Measurements from ENCODE around the gene RNU6-1. TPM values are rescaled to one million over a fixed set of nuclear protein-coding genes. Genes with fewer than 3 reads are reported as not detected.

Gene RNU6-1
- total RNA-seq, 2 experiments from 2014 or later = not detected

GRCh38 chr15:67873777-67874176, 33.9 kb upstream of the RNU6-1 start:
- intact Hi-C loops (cut with micrococcal nuclease) = no loop called here
- no peak for DNase-seq
- Mint-ChIP-seq H3K9me3 (peaks cover 22% of the 10 kb centered on the region), H3K36me3 (no peaks in the 10 kb centered on the region), H3K27ac (no peak overlapping the region), H3K4me3 (no peak overlapping the region), H3K27me3 (peaks cover 24% of the 10 kb centered on the region), H3K4me1 (ENCODE audit: low read depth) (peaks cover 4% of the 10 kb centered on the region)
- ChIA-PET CTCF (interaction anchor here (1.2 kb wide), 1 partner anchor 11 kb away, joined by 3 read pairs; no protein-coding TSS in a partner anchor), POLR2A (no interaction called here)

DNA sequence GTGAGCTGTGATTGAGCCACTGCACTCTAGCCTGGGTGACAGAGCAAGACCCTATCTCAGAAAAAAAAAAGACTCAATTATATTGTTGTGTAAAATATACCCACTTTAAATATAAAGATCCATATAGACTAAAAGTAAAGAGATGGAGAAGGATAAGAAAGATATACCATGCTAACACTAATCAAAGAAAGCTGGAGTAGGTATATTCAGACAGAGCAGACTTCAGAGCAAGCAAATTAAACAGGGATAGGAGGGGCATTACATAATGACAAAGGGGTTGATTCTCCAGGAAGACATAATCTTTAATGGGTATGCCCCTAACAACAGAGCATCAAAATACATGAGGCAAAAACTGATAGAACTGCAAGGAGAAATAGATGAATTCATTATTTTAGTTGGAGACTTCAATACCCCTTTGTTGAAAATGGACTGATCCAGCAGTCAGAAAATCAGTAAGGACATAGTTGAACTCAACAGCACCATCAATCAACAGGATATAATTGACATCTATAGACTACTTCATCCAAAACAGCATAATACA, 31.1 kb upstream of the RNU6-1 start:
- ChIA-PET POLR2A (no interaction called here), CTCF (no interaction called here)
- peaks cover 21% of the 10 kb centered on the region for H3K27me3 Mint-ChIP-seq

GRCh38 chr15:67869701-67870100, 29.9 kb upstream of the RNU6-1 start:
- Mint-ChIP-seq H3K27me3 (peaks cover 24% of the 10 kb centered on the region), H3K36me3 (no peaks in the 10 kb centered on the region), H3K4me3 (no peak overlapping the region), H3K9me3 (peaks cover 22% of the 10 kb centered on the region), H3K27ac (no peak overlapping the region), H3K4me1 (ENCODE audit: low read depth) (peaks cover 4% of the 10 kb centered on the region)
- intact Hi-C loops (cut with micrococcal nuclease) = no loop called here
- no peak for DNase-seq
- ChIA-PET POLR2A (no interaction called here), CTCF (no interaction called here)

More for the DNA sequence above, 31.1 kb upstream of the RNU6-1 start:
- intact Hi-C loops (cut with micrococcal nuclease) = no loop called here
- H3K27ac Mint-ChIP-seq = no peak overlapping the region
- peaks cover 22% of the 10 kb centered on the region for H3K9me3 Mint-ChIP-seq
- no peak overlapping the region for H3K4me3 Mint-ChIP-seq
- DNase-seq = no peak
- H3K4me1 Mint-ChIP-seq (ENCODE audit: low read depth) = peaks cover 4% of the 10 kb centered on the region
- H3K36me3 Mint-ChIP-seq = no peaks in the 10 kb centered on the region

DNA sequence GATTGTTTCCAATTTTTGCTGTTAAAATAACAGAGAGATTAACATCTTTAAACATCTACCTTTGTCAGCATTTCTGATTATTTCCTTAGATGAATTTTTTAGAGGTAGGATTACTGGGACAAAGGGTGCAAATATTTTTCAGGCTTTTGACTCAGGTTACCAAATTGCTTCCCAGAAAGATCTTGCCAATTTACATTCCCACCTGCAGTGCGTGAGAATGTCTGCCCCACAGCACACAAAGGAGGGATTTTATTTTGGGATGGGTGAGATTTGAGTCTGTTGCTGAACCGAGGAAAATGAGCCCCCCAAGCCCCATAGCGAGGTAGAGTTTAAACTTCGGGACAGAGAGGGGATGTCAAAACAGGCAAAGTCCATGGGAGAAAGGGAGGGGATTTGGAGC, 25.9 kb upstream of the RNU6-1 start:
- DNase-seq = no peak
- H3K4me1 Mint-ChIP-seq (ENCODE audit: low read depth) = peaks cover 7% of the 10 kb centered on the region
- H3K27ac Mint-ChIP-seq = no peak overlapping the region
- POLR2A ChIA-PET = no interaction called here
- CTCF ChIA-PET = no interaction called here
- H3K4me3 Mint-ChIP-seq = no peak overlapping the region
- no peaks in the 10 kb centered on the region for H3K36me3 Mint-ChIP-seq
- intact Hi-C loops (cut with micrococcal nuclease) = no loop called here
- peaks cover 5% of the 10 kb centered on the region for H3K9me3 Mint-ChIP-seq
- H3K27me3 Mint-ChIP-seq = peaks cover 11% of the 10 kb centered on the region

DNA sequence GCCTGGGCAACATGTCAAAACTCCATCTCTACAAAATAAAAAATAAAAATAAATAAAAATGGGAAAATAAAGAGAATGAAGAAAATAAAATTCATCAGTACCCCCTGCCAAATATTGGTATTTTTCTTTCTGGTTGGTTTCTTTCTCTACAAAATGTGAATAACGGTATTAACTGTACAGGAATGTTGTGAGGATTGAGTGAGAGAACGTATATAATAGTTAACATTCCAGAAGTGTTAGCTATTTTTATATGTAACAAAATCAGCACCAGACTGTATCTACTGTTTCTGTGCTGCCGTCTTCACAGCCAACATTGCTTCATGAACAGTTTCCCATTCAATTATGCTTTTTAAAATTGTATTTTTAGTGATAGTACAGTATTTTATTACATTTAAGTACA, 25.5 kb upstream of the RNU6-1 start:
- CTCF ChIA-PET = interaction anchor here (4.8 kb wide), 1 partner anchor 288 kb away, joined by 43 read pairs; no protein-coding TSS in a partner anchor
- Mint-ChIP-seq H3K9me3 (peaks cover 4% of the 10 kb centered on the region), H3K27ac (no peak overlapping the region), H3K27me3 (peaks cover 11% of the 10 kb centered on the region), H3K4me1 (ENCODE audit: low read depth) (peaks cover 7% of the 10 kb centered on the region), H3K36me3 (no peaks in the 10 kb centered on the region), H3K4me3 (no peak overlapping the region)
- intact Hi-C loops (cut with micrococcal nuclease) = no loop called here
- POLR2A ChIA-PET = no interaction called here
- DNase-seq = no peak

DNA sequence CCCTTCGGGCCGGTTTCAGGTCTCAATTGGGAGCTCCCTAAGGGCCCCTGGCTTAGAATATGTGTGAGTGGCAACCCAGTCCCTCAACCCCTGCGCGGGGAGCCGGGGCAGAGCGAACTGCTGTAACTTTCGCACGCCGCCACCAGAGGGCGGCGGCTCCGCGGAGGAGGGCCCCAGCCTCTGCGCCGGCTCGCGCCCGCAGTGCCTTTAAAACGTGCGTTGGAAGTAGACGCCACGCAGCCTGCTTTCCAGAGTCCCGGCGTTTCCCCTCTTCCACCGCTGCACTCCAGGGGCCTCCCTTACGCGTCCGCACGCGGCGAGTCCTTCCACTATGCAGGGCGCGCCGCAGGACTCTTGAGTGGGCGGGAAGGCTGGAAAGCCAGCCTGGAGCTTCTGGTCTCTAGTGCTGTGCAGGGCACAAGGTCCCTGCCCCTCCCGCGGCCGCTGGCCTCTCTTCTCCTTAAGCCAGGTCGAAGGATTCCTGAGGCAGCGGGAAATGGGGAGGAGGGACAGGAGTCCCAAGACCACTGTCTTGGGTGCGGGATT, 23.7 kb upstream of the RNU6-1 start:
- ChIA-PET CTCF (interaction anchor here (0.7 to 4.8 kb wide), 19 partner anchors 10 to 364 kb away, joined by 3 to 43 read pairs (median 3); partner anchors contain the start of gene PIAS1), POLR2A (no interaction called here)
- peak; percentile 79 for DNase-seq
- no peak overlapping the region for H3K27ac Mint-ChIP-seq
- peak overlapping the region; percentile 45 for H3K4me3 Mint-ChIP-seq
- intact Hi-C loops (cut with micrococcal nuclease) = loop anchor here (2.0 to 5.0 kb wide), 4 partner anchors 291 to 444 kb away; partner anchors contain the start of gene CLN6
- H3K4me1 Mint-ChIP-seq (ENCODE audit: low read depth) = peaks cover 3% of the 10 kb centered on the region
- peaks cover 11% of the 10 kb centered on the region for H3K27me3 Mint-ChIP-seq
- H3K36me3 Mint-ChIP-seq = no peaks in the 10 kb centered on the region
- no peaks in the 10 kb centered on the region for H3K9me3 Mint-ChIP-seq

- Mint-ChIP-seq H3K27me3 (peaks cover 11% of the 10 kb centered on the region), H3K27ac (no peak overlapping the region), H3K9me3 (no peaks in the 10 kb centered on the region), H3K36me3 (no peaks in the 10 kb centered on the region), H3K4me3 (no peak overlapping the region), H3K4me1 (ENCODE audit: low read depth) (peaks cover 3% of the 10 kb centered on the region)
- intact Hi-C loops (cut with micrococcal nuclease) = loop anchor here (2.0 to 5.0 kb wide), 4 partner anchors 292 to 444 kb away; partner anchors contain the start of gene CLN6
- no peak for DNase-seq
- ChIA-PET CTCF (interaction anchor here (0.7 to 4.8 kb wide), 20 partner anchors 10 to 916 kb away, joined by 3 to 43 read pairs (median 3); partner anchors contain the start of gene PIAS1), POLR2A (no interaction called here)
Measured at GRCh38 chr15:67862750-67863441, 23.1 kb upstream of the RNU6-1 start.

DNA sequence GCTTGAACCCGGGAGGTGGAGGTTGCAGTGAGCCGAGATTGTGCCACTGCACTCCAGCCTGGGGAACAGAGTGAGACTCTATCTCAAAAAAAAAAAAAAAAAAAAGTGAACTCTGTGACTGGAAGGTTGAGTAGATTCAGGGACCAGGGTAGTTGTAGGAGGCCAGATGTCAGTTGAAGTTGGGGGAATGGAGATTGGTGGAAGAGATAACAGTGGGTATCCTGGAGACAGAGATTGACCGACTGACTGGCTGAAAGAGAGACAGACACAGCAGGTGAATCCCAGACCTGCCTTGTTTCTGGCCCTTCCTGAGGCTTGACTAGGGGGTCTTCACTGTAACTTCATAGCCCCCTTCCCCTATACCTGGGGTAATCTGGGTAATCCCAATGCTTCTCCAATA, 22.1 kb upstream of the RNU6-1 start:
- intact Hi-C loops (cut with micrococcal nuclease) = loop anchor here (2.0 to 5.0 kb wide), 4 partner anchors 293 to 445 kb away; partner anchors contain the start of gene CLN6

DNA sequence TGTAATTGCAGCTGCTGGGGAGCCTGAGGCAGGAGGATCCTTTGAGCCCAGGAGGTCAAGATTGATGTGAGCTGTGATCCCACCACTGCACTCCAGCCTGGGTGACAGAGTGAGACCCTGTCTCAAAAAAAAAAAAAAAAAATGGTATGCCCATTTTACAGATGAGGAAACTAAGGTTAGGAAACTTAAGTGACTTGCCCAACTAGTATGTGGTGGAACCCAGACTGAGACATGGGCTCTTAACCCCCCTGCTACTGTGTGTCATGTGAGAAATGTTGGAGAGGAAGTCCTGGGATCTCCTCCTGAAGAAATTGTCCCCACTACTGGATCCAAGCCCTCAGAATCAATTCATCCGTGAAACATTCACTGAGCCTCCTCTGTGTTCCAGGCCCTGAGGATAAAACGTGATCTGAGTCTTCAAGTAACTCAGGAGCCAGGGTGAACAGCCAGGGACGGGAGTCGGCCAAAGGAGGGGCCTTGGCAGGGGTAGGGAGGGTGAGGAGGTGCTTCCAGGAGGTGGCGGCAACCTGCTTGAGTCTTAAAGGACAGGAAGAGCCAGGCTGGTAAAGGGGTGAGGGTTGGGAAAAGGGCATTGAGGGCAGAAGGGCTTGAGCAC, 19.6 kb upstream of the RNU6-1 start:
- DNase-seq = no peak
- Mint-ChIP-seq H3K9me3 (no peaks in the 10 kb centered on the region), H3K27me3 (peaks cover 4% of the 10 kb centered on the region), H3K36me3 (no peaks in the 10 kb centered on the region), H3K27ac (no peak overlapping the region), H3K4me3 (no peak overlapping the region), H3K4me1 (ENCODE audit: low read depth) (peaks cover 9% of the 10 kb centered on the region)
- CTCF ChIA-PET = no interaction called here
- intact Hi-C loops (cut with micrococcal nuclease) = no loop called here
- POLR2A ChIA-PET = no interaction called here

More for the DNA sequence above, 22.1 kb upstream of the RNU6-1 start:
- Mint-ChIP-seq H3K27me3 (peaks cover 11% of the 10 kb centered on the region), H3K4me1 (ENCODE audit: low read depth) (peaks cover 3% of the 10 kb centered on the region), H3K9me3 (no peaks in the 10 kb centered on the region), H3K36me3 (no peaks in the 10 kb centered on the region), H3K27ac (no peak overlapping the region), H3K4me3 (no peak overlapping the region)
- no peak for DNase-seq
- POLR2A ChIA-PET = no interaction called here
- CTCF ChIA-PET = interaction anchor here (0.9 to 4.8 kb wide), 3 partner anchors 13 to 444 kb away, joined by 5 to 43 read pairs (median 5); no protein-coding TSS in a partner anchor

GRCh38 chr15:67857220-67857619, 17.4 kb upstream of the RNU6-1 start:
- ChIA-PET POLR2A (no interaction called here), CTCF (no interaction called here)
- intact Hi-C loops (cut with micrococcal nuclease) = no loop called here
- Mint-ChIP-seq H3K4me1 (ENCODE audit: low read depth) (peaks cover 6% of the 10 kb centered on the region), H3K27me3 (peaks cover 3% of the 10 kb centered on the region), H3K36me3 (no peaks in the 10 kb centered on the region), H3K4me3 (no peak overlapping the region), H3K9me3 (no peaks in the 10 kb centered on the region), H3K27ac (no peak overlapping the region)
- DNase-seq = no peak

- peaks cover 10% of the 10 kb centered on the region for H3K4me1 Mint-ChIP-seq (ENCODE audit: low read depth)
- POLR2A ChIA-PET = no interaction called here
- H3K36me3 Mint-ChIP-seq = no peaks in the 10 kb centered on the region
- CTCF ChIA-PET = interaction anchor here (1.6 kb wide), 1 partner anchor 299 kb away, joined by 3 read pairs; no protein-coding TSS in a partner anchor
- peak; percentile 63 for DNase-seq
- H3K4me3 Mint-ChIP-seq = no peak overlapping the region
- peak overlapping the region; percentile 75 for H3K27ac Mint-ChIP-seq
- H3K27me3 Mint-ChIP-seq = peaks cover 3% of the 10 kb centered on the region
- H3K9me3 Mint-ChIP-seq = no peaks in the 10 kb centered on the region
- intact Hi-C loops (cut with micrococcal nuclease) = no loop called here
Measured at GRCh38 chr15:67855842-67856241, 16.0 kb upstream of the RNU6-1 start.

DNA sequence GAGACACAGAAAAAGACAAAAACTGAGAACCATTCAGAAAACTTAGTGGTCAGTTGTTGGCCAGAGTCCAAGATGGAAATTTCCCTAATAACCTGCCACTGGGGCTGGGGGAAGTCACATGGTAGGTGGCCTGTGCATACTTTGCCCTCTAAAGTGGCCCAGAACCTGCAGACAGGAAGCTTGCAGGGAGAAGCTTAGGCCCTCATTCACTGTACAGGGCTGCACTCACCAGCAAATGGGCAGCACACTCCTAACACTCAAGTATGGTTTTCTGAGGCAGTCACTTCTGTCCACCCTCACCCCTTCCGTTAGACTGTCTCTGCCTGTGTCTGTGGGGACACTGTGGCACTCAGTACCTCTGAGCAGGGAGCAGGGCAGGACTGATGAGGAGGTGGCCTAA, 14.5 kb upstream of the RNU6-1 start:
- Mint-ChIP-seq H3K4me1 (ENCODE audit: low read depth) (peaks cover 10% of the 10 kb centered on the region), H3K27me3 (peaks cover 3% of the 10 kb centered on the region), H3K9me3 (no peaks in the 10 kb centered on the region), H3K4me3 (no peak overlapping the region), H3K27ac (no peak overlapping the region), H3K36me3 (no peaks in the 10 kb centered on the region)
- DNase-seq = no peak
- intact Hi-C loops (cut with micrococcal nuclease) = no loop called here
- POLR2A ChIA-PET = no interaction called here
- CTCF ChIA-PET = interaction anchor here (1.6 kb wide), 1 partner anchor 301 kb away, joined by 3 read pairs; no protein-coding TSS in a partner anchor
